Lower leg skin (tissue), 3 donors: Measurements from ENCODE around the gene LOXHD1.

Experiments
- CTCF ChIP-seq, 3 donors: fragments of 450-650 bp; IDR thresholded peaks; one replicate each; pipeline ENCODE4 v1.5.1; 2016; ENCODE audit warnings: antibody characterized with exemption in 3 of 3, mild to moderate bottlenecking in 3 of 3, moderate library complexity in 2 of 3
- POLR2A ChIP-seq, 2 donors: fragments of 450-650 bp; IDR thresholded peaks; one replicate each; pipeline ENCODE4 v1.6.1; 2016 to 2017; ENCODE audit warnings: antibody characterized with exemption in 2 of 2, mild to moderate bottlenecking in 1 of 2, moderate library complexity in 1 of 2

GRCh38 chr18:46702471-46702870, 45.5 kb upstream of the LOXHD1 start:
- TF ChIP-seq CTCF (IDR thresholded peaks at IDR 0.05) (no peak), POLR2A (IDR thresholded peaks at IDR 0.05) (no peak)
